NCI-H2107 (cell line): ENCODE data around the gene C1D.
"Not testable (repeated sequence)": the region's sequence is repeated elsewhere in the genome, so short reads cannot be mapped to it uniquely, and the experiment has no call there.

Experiments used
- DNase-seq: peaks from one replicate; lab custom pipeline; 2025; lab: John Stamatoyannopoulos, UW

C1D gene

GRCh38 chr2:67999332-67999731 lies 63.5 kb downstream of the C1D start:
- no peak for DNase-seq

- no peak for DNase-seq
These were observed 64.9 kb downstream of the C1D start for GRCh38 chr2:67997903-67998302.

- DNase-seq, result no peak
These were observed 65.3 kb downstream of the C1D start for GRCh38 chr2:67997528-67997900.

GRCh38 chr2:67996772-67997527 lies 65.9 kb downstream of the C1D start:
- no peak for DNase-seq

- no peak for DNase-seq
These were observed 68.1 kb downstream of the C1D start for GRCh38 chr2:67994716-67995115.

GRCh38 chr2:67994069-67994468 lies 68.7 kb downstream of the C1D start:
- not testable (repeated sequence) for DNase-seq

- DNase-seq, result no peak
These were observed 69.5 kb downstream of the C1D start for GRCh38 chr2:67993329-67993728.

GRCh38 chr2:67991456-67991855 lies 71.3 kb downstream of the C1D start:
- no peak for DNase-seq
